Vagina (tissue), 2 donors: Measurements from ENCODE around the gene HNMT.

Source experiments
- CTCF ChIP-seq, 3 experiments: fragments of 450-650 bp in 2 of 3; fragments of 200-600 bp in 1 of 3; sonication (generic) in 1 of 3; IDR thresholded peaks; one replicate each; pipeline ENCODE4 v1.5.1; 2017 to 2019; ENCODE audit warnings: antibody characterized with exemption in 3 of 3, mild to moderate bottlenecking in 2 of 3, moderate library complexity in 2 of 3
- POLR2A ChIP-seq, 2 donors: fragments of 450-650 bp; IDR thresholded peaks; one replicate each; pipeline ENCODE4 v1.6.1; 2017; ENCODE audit warnings: antibody characterized with exemption in 2 of 2, mild to moderate bottlenecking in 2 of 2, moderate library complexity in 2 of 2
- POLR2AphosphoS5 ChIP-seq, 2 donors: sonication (generic); formaldehyde crosslinking; IDR thresholded peaks; one replicate each; pipeline ENCODE4 v1.9.0; 2017; ENCODE audit warnings: antibody characterized with exemption in 2 of 2, mild to moderate bottlenecking in 2 of 2, low read depth in 1 of 2; ENCODE audit not compliant: insufficient read depth in 1 of 2

- TF ChIP-seq POLR2A (IDR thresholded peaks at IDR 0.05) = no peak
- TF ChIP-seq CTCF (IDR thresholded peaks at IDR 0.05) = no peak
- no peak for TF ChIP-seq POLR2AphosphoS5 (IDR thresholded peaks at IDR 0.05; ENCODE audit: insufficient read depth in 1 of 2, low read depth in 1 of 2)
Measured at GRCh38 chr2:137947032-137947727, 17.1 kb upstream of the HNMT start.
